B cell (primary cell): Measurements from ENCODE around the gene TKTL1. TPM values are rescaled to one million over a fixed set of nuclear protein-coding genes. Genes with fewer than 3 reads are reported as not detected.

Source experiments
- ATAC-seq: fragments of 200-7000 bp; cut with Tn5 transposase; one replicate; pipeline ENCODE4 v1.10.0; 2021; ENCODE audit warnings: low read depth, mild to moderate bottlenecking, moderate number of reproducible peaks, moderate library complexity
- CTCF ChIA-PET: fragments of 350-600 bp; sonication (Branson Sonifier 250); formaldehyde crosslinking; loops from one replicate; lab custom pipeline; 2021; ENCODE audit warnings: antibody characterized with exemption, inconsistent platforms; lab: Charles Lee
- POLR2A ChIA-PET: fragments of 350-600 bp; sonication (Branson Sonifier 250); formaldehyde crosslinking; loops from one replicate; lab custom pipeline; 2021; ENCODE audit warnings: antibody characterized with exemption; lab: Charles Lee
- DNase-seq: peaks from one replicate; pipeline ENCODE4 v3.0.0; 2013
- H2AFZ ChIP-seq: 2 replicates; pipeline ENCODE4 v1.6.1; 2012; ENCODE audit warnings: mild to moderate bottlenecking, low read depth, low read length; ENCODE audit not compliant: insufficient read depth, poor library complexity, severe bottlenecking
- H3K27ac ChIP-seq, 2 donors: 1 replicate in 1 of 2; 2 replicates in 1 of 2; pipeline ENCODE4 v1.5.1; 2012 to 2013; ENCODE audit warnings: low read length in 2 of 2, mild to moderate bottlenecking in 2 of 2, moderate library complexity in 1 of 2
- H3K27me3 ChIP-seq, 4 experiments: fragments of 200-600 bp in 1 of 4; sonication (generic) in 1 of 4; replicated peaks in 1 of 4; 1 replicate in 2 of 4; 2 replicates in 2 of 4; pipeline versions ENCODE4 v1.6.1 to v1.7.0; 2013 to 2016; ENCODE audit warnings: low read length in 3 of 4, mild to moderate bottlenecking in 2 of 4, mixed read lengths in 1 of 4, moderate library complexity in 1 of 4; ENCODE audit not compliant: insufficient read depth in 4 of 4, control insufficient read depth in 3 of 4; ENCODE audit errors: control extremely low read depth in 1 of 4
- H3K36me3 ChIP-seq, 2 experiments: replicated peaks in 1 of 2; 1 replicate in 1 of 2; 2 replicates in 1 of 2; pipeline versions ENCODE4 v1.6.1 to v1.7.1; 2013; ENCODE audit warnings: low read length in 1 of 2; ENCODE audit not compliant: insufficient read depth in 2 of 2, control insufficient read depth in 1 of 2; ENCODE audit errors: control extremely low read depth in 1 of 2, extremely low read depth in 1 of 2
- H3K4me1 ChIP-seq, 2 donors: fragments of 200-600 bp in 1 of 2; sonication (generic) in 1 of 2; 1 replicate in 1 of 2; 2 replicates in 1 of 2; pipeline versions ENCODE4 v1.5.1 to v1.6.1; 2013 to 2017; ENCODE audit warnings: low read length in 2 of 2; ENCODE audit not compliant: control insufficient read depth in 2 of 2, insufficient read depth in 2 of 2
- H3K4me2 ChIP-seq: replicated peaks from 2 replicates; pipeline ENCODE3; 2012; ENCODE audit warnings: mild to moderate bottlenecking, low read depth, low read length; ENCODE audit not compliant: poor library complexity, severe bottlenecking
- H3K4me3 ChIP-seq, 5 experiments: fragments of 200-600 bp in 1 of 5; sonication (generic) in 1 of 5; 1 replicate in 3 of 5; 2 replicates in 2 of 5; pipeline versions ENCODE4 v1.5.1 to v1.7.0; 2011 to 2016; ENCODE audit warnings: low read length in 4 of 5, mild to moderate bottlenecking in 4 of 5, low read depth in 2 of 5, control low read depth in 1 of 5, moderate library complexity in 1 of 5; ENCODE audit not compliant: insufficient read depth in 1 of 5; ENCODE audit errors: control extremely low read depth in 1 of 5, extremely low read depth in 1 of 5
- H3K79me2 ChIP-seq: fragments of 200-600 bp; sonication (generic); one replicate; pipeline ENCODE4 v1.6.0; 2016; ENCODE audit warnings: low read length; ENCODE audit not compliant: control insufficient read depth, insufficient read depth
- H3K9ac ChIP-seq: fragments of 200-600 bp; sonication (generic); 2 replicates; pipeline ENCODE4 v1.6.1; 2017; ENCODE audit warnings: mild to moderate bottlenecking, low read length, moderate library complexity
- H3K9me3 ChIP-seq, 3 donors: one replicate each; pipeline versions ENCODE4 v1.6.1 to v1.7.1; 2013; ENCODE audit warnings: low read length in 2 of 3; ENCODE audit not compliant: control insufficient read depth in 2 of 3, insufficient read depth in 1 of 3; ENCODE audit errors: control extremely low read depth in 1 of 3
- H4K20me1 ChIP-seq: 2 replicates; pipeline ENCODE4 v1.6.0; 2012; ENCODE audit warnings: mild to moderate bottlenecking, low read length; ENCODE audit not compliant: insufficient read depth, control insufficient read depth, poor library complexity, severe bottlenecking
- H3K27ac Mint-ChIP-seq: one replicate; pipeline ENCODE4 v1.8.0; 2021; ENCODE audit warnings: mixed read lengths
- H3K27me3 Mint-ChIP-seq: one replicate; pipeline ENCODE4 v1.8.0; 2021; ENCODE audit warnings: mixed read lengths
- H3K4me1 Mint-ChIP-seq: one replicate; pipeline ENCODE4 v1.8.0; 2021; ENCODE audit warnings: mixed read lengths
- H3K4me3 Mint-ChIP-seq: one replicate; pipeline ENCODE4 v1.8.0; 2021; ENCODE audit warnings: mixed read lengths
- H3K9me3 Mint-ChIP-seq: one replicate; pipeline ENCODE4 v1.8.0; 2022; ENCODE audit warnings: mixed read lengths; ENCODE audit not compliant: insufficient read depth
- CTCF ChIP-seq: fragments of 200-600 bp; IDR thresholded peaks from one replicate; pipeline ENCODE4 v1.8.0; 2022; ENCODE audit warnings: antibody characterized with exemption, mild to moderate bottlenecking
- EZH2 ChIP-seq: IDR thresholded peaks from 2 replicates; pipeline ENCODE4 v1.6.1; 2012; ENCODE audit warnings: borderline replicate concordance, low read depth, mild to moderate bottlenecking, moderate library complexity, low read length; ENCODE audit not compliant: insufficient read depth, poor library complexity, severe bottlenecking
- WGBS: methylation state at CpG from one replicate; pipeline ENCODE4 v1.1.5; 2013; ENCODE audit warnings: missing lambda C conversion rate; ENCODE audit not compliant: insufficient coverage; 5-methylcytosine and 5-hydroxymethylcytosine counted together
- intact Hi-C: fragments of 100-400 bp; cut with micrococcal nuclease; formaldehyde crosslinking; loops from one replicate; pipeline ENCODE4 v1.10.0; 2022
- polyA plus RNA-seq: library from polyadenylated mRNA; depleted of rRNA; stranded (reverse); fragments of >200 nt; gene quantifications from 2 replicates; pipeline ENCODE4 v1.2.3, GENCODE V29; 2012
- total RNA-seq, 2 donors: library from RNA; stranded (reverse); fragments of 120-200 nt in 1 of 2; gene quantifications; 1 replicate in 1 of 2; 2 replicates in 1 of 2; pipeline versions ENCODE4 v1.2.3 to v1.2.4, GENCODE V29; 2013 to 2022

The TKTL1 gene
- total and polyA plus RNA-seq, 2 donors (not counting 1 experiment from before 2014, with no cell fraction given): 0.18 to 0.96 TPM

DNA sequence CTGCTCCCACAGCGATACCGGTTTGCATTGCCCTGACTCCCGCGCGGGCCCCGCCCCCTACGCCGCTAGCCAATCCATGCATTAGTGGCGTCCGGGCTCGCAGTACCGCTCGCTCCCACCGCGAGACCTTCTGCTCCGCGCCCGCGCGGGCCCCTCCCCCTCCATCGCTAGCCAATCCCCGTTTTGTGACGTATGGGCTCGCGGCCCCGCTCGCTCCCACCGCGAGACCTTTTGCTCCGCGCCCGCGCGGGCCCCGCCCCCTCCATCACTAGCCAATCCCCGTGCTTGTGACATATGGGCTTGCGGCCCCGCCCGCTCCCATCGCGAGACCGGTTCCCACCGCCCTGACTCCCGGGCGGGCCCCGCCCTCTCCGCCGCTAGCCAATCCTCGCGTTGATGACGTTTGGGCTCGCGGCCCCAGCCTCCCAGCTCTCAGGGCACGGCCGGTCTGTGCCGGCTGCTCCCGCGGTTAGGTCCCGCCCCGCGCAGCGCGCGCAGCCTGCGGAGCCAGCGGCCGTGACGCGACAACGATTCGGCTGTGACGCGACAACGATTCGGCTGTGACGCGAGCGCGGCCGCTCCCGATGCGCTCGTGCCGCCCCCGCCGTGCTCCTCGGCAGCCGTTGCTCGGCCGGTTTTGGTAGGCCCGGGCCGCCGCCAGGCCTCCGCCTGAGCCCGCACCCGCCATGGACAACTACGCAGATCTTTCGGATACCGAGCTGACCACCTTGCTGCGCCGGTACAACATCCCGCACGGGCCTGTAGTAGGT is 83.4 kb downstream of the TKTL1 start, which contains the start of gene EMD:
TSS of gene EMD (plus strand) at position 497 of the 770 bp plus-strand sequence. CDS start at position 687, 190 bp downstream.
- TF ChIP-seq EZH2: no peak
- no peak for TF ChIP-seq CTCF
- Histone ChIP-seq H3K4me2 (peak within 1 kb of the TSS; percentile 83), H3K27me3 (no peaks in the 10 kb centered on the region), H3K36me3 (peaks cover 0 to 7% of the 10 kb centered on the region in 2 experiments), H4K20me1 (no peaks in the 10 kb centered on the region), H3K9me3 (no peaks in the 10 kb centered on the region), H3K4me1 (peaks cover 21 to 33% of the 10 kb centered on the region in 2 donors), H3K27ac (peak within 1 kb of the TSS; percentile 90 to 99), H2AFZ (peak within 1 kb of the TSS; percentile 42), H3K9ac (peak within 1 kb of the TSS; percentile 95), H3K4me3 (peak within 1 kb of the TSS in 4 of 5 experiments; percentile 67 to 83 (median 72)), H3K79me2 (peaks cover 10% of the 10 kb centered on the region)
- H3K27me3 Mint-ChIP-seq: no peaks in the 10 kb centered on the region
- peak within 1 kb of the TSS; percentile 92 for H3K27ac Mint-ChIP-seq
- ChIA-PET CTCF (no interaction called here), POLR2A (interaction anchor here (0.6 to 1.8 kb wide), 7 partner anchors 8 to 33 kb away, joined by 3 to 8 read pairs (median 4); partner anchors contain the start of genes RPL10 and TAFAZZIN)
- peaks cover 24% of the 10 kb centered on the region for H3K4me1 Mint-ChIP-seq
- intact Hi-C loops: loop anchor here (1.0 to 10.0 kb wide), 3 partner anchors 8 to 407 kb away; partner anchors contain the start of genes HCFC1, MECP2 and TMEM187
- whole genome bisulfite sequencing: under 1% methylated on average over 68 of the region's 103 CpGs
- no peaks in the 10 kb centered on the region for H3K9me3 Mint-ChIP-seq
- ATAC-seq (peak; percentile 79), DNase-seq (peak; percentile 98)
- peak within 1 kb of the TSS; percentile 86 for H3K4me3 Mint-ChIP-seq

- Histone ChIP-seq H3K4me3 (peak overlapping the region in 4 of 5 experiments; percentile 67 to 83 (median 72)), H3K36me3 (peaks cover 0 to 7% of the 10 kb centered on the region in 2 experiments), H3K4me2 (peak overlapping the region; percentile 83), H3K79me2 (peaks cover 10% of the 10 kb centered on the region), H4K20me1 (no peaks in the 10 kb centered on the region), H3K27ac (peak overlapping the region; percentile 90 to 99), H3K4me1 (peaks cover 23 to 33% of the 10 kb centered on the region in 2 donors), H2AFZ (peak overlapping the region; percentile 33), H3K9me3 (no peaks in the 10 kb centered on the region), H3K27me3 (no peaks in the 10 kb centered on the region), H3K9ac (peak overlapping the region; percentile 95)
- Mint-ChIP-seq H3K4me1 (peaks cover 26% of the 10 kb centered on the region), H3K27ac (peak overlapping the region; percentile 91), H3K27me3 (no peaks in the 10 kb centered on the region), H3K4me3 (peak overlapping the region; percentile 86), H3K9me3 (no peaks in the 10 kb centered on the region)
- TF ChIP-seq EZH2 (no peak), CTCF (no peak)
- ATAC-seq: no peak
- no peak for DNase-seq
- CTCF ChIA-PET: no interaction called here
- intact Hi-C loops: loop anchor here (1.0 to 10.0 kb wide), 3 partner anchors 8 to 407 kb away; partner anchors contain the start of genes HCFC1, MECP2 and TMEM187
- 0% methylated on average over 30 of the region's 38 CpGs for WGBS
- POLR2A ChIA-PET: interaction anchor here (0.7 to 1.8 kb wide), 5 partner anchors 8 to 32 kb away, joined by 3 to 8 read pairs (median 5); partner anchors contain the start of gene RPL10
Measured at GRCh38 chrX:154379569-154379951, 84.0 kb downstream of the TKTL1 start.
